ENCODE results near the gene SLC9A4.

Gene SLC9A4

GRCh38 chr2:102473631-102474030, 605 bp downstream of the SLC9A4 start:
- TF ChIP-seq, protein P1, sequence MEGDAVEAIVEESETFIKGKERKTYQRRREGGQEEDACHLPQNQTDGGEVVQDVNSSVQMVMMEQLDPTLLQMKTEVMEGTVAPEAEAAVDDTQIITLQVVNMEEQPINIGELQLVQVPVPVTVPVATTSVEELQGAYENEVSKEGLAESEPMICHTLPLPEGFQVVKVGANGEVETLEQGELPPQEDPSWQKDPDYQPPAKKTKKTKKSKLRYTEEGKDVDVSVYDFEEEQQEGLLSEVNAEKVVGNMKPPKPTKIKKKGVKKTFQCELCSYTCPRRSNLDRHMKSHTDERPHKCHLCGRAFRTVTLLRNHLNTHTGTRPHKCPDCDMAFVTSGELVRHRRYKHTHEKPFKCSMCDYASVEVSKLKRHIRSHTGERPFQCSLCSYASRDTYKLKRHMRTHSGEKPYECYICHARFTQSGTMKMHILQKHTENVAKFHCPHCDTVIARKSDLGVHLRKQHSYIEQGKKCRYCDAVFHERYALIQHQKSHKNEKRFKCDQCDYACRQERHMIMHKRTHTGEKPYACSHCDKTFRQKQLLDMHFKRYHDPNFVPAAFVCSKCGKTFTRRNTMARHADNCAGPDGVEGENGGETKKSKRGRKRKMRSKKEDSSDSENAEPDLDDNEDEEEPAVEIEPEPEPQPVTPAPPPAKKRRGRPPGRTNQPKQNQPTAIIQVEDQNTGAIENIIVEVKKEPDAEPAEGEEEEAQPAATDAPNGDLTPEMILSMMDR (IDR thresholded peaks at IDR 0.05; ENCODE audit: low read depth, low read length, missing control alignments), result no peak
- in situ Hi-C loops (cut with HindIII; ENCODE audit: low pct_ligation_motif_present, low sequenced_read_pairs), result no loop called here
- no peak overlapping the region for H3K27ac ChIP-seq

GRCh38 chr2:102474785-102475184, 1.8 kb downstream of the SLC9A4 start:
- peaks cover 3% of the 10 kb centered on the region for H3K27me3 ChIP-seq (replicated peaks)
- H3K36me3 ChIP-seq (replicated peaks), result no peaks in the 10 kb centered on the region
- in situ Hi-C loops (cut with HindIII; ENCODE audit: low pct_ligation_motif_present, low sequenced_read_pairs), result loop anchor here (25.0 kb wide), 1 partner anchor 138 kb away; the partner anchor contains the start of gene SLC9A2
- H3K4me3 ChIP-seq (ENCODE audit: low read depth, low read length), result no peak overlapping the region
- no peak overlapping the region for H3K27ac ChIP-seq
- DNase-seq, result no peak
- TF ChIP-seq, protein P1 (IDR thresholded peaks at IDR 0.05; ENCODE audit: low read depth, low read length, missing control alignments), result no peak

More at GRCh38 chr2:102473631-102474030, 605 bp downstream of the SLC9A4 start:
- H3K4me3 ChIP-seq (ENCODE audit: low read depth, low read length), result no peak overlapping the region
- no peak for DNase-seq
- no peaks in the 10 kb centered on the region for H3K36me3 ChIP-seq (replicated peaks)
- H3K27me3 ChIP-seq (replicated peaks), result peaks cover 3% of the 10 kb centered on the region

GRCh38 chr2:102478686-102479470, 5.9 kb downstream of the SLC9A4 start:
- in situ Hi-C loops (cut with HindIII; ENCODE audit: low pct_ligation_motif_present, low sequenced_read_pairs), result loop anchor here (25.0 kb wide), 1 partner anchor 133 kb away; the partner anchor contains the start of gene SLC9A2
- Histone ChIP-seq H3K36me3 (replicated peaks) (no peaks in the 10 kb centered on the region), H3K27me3 (replicated peaks) (peaks cover 3% of the 10 kb centered on the region), H3K27ac (no peak overlapping the region), H3K4me3 (ENCODE audit: low read depth, low read length) (no peak overlapping the region)
- TF ChIP-seq, protein P1 (IDR thresholded peaks at IDR 0.05; ENCODE audit: low read depth, low read length, missing control alignments), result no peak
- DNase-seq, result no peak

DNA sequence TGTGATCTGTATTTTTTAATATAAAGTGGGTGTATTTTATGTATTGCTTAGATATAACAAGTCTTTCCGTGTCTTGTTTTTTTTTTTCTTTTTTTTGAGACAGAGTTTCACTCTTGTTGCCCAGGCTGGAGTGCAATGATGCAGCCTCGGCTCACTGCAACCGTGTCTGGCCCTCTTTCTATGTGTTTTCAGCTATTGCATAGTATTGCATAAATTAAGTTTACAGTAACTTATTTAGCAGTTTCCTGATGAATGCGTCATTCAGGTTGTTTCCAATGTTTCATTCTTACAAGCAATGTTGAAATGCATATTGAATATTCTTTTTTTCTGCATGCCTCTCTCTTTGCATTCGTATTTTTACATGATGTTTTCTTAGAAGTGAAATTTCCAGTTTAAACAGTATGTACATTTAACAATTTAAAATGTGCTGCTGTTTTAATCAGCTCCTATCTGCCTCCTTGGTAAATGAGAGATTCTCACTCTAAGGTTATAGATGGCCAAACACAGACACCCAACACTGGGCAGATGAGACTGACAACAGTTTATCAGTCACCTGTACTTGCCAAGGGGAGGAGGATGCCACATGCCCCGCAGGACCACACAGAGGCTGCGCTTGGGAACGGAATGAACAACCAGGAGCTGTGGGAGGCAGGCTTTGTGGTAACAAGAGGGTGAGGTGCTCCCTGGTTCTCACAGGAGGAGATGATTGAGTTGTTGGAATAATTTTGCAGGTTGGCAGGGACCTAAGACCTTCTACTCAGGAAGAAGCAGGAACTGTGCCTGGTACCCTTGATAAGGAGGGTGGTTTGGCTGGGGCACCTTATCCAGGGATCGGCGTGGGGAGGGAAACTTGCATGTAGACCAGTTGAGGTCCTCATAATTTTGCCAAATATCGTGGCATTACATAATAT, 7.5 kb downstream of the SLC9A4 start:
- TF ChIP-seq, protein P1 (IDR thresholded peaks at IDR 0.05; ENCODE audit: low read depth, low read length, missing control alignments), result no peak
- in situ Hi-C loops (cut with HindIII; ENCODE audit: low pct_ligation_motif_present, low sequenced_read_pairs), result loop anchor here (25.0 kb wide), 1 partner anchor 132 kb away; the partner anchor contains the start of gene SLC9A2
- no peaks in the 10 kb centered on the region for H3K36me3 ChIP-seq (replicated peaks)
- no peak overlapping the region for H3K27ac ChIP-seq
- no peak overlapping the region for H3K4me3 ChIP-seq (ENCODE audit: low read depth, low read length)
- DNase-seq, result no peak
- no peaks in the 10 kb centered on the region for H3K27me3 ChIP-seq (replicated peaks)

GRCh38 chr2:102481931-102482330, 8.9 kb downstream of the SLC9A4 start:
- no peak overlapping the region for H3K4me3 ChIP-seq (ENCODE audit: low read depth, low read length)
- TF ChIP-seq, protein P1 (IDR thresholded peaks at IDR 0.05; ENCODE audit: low read depth, low read length, missing control alignments), result no peak
- no peak for DNase-seq
- no peaks in the 10 kb centered on the region for H3K36me3 ChIP-seq (replicated peaks)
- in situ Hi-C loops (cut with HindIII; ENCODE audit: low pct_ligation_motif_present, low sequenced_read_pairs), result loop anchor here (25.0 kb wide), 1 partner anchor 130 kb away; the partner anchor contains the start of gene SLC9A2
- no peak overlapping the region for H3K27ac ChIP-seq
- H3K27me3 ChIP-seq (replicated peaks), result no peaks in the 10 kb centered on the region
